ENCODE results near the gene RFLNA. TPM values are rescaled to one million over a fixed set of nuclear protein-coding genes. Genes with fewer than 3 reads are reported as not detected.

Gene RFLNA
- total and polyA plus RNA-seq, 2 experiments from 2014 or later: 3.9 to 20.4 TPM

GRCh38 chr12:124297389-124297788, 2.5 kb downstream of the RFLNA start:
- TF ChIP-seq NANOG (IDR thresholded peaks at IDR 0.05; ENCODE audit: borderline replicate concordance) (no peak), ETS1 (IDR thresholded peaks at IDR 0.05) (no peak), EZH2phosphoT487 (IDR thresholded peaks at IDR 0.05; ENCODE audit: unreplicated experiment) (no peak), ZNF331 (CRISPR knock-in tag; IDR thresholded peaks at IDR 0.05; ENCODE audit: low read depth) (no peak), POLR2AphosphoS5 (IDR thresholded peaks at IDR 0.05; ENCODE audit: low read depth) (no peak), REST (IDR thresholded peaks at IDR 0.05; ENCODE audit: unreplicated experiment) (no peak), CREB1 (CRISPR knock-in tag; IDR thresholded peaks at IDR 0.05; ENCODE audit: low read depth) (no peak), ZNF114 (CRISPR knock-in tag; IDR thresholded peaks at IDR 0.05) (no peak), STAT1 (IDR thresholded peaks at IDR 0.05; ENCODE audit: unreplicated experiment) (no peak), EZH2 (IDR thresholded peaks at IDR 0.05; ENCODE audit: low read depth, unreplicated experiment) (no peak), JUNB (IDR thresholded peaks at IDR 0.05; ENCODE audit: unreplicated experiment) (no peak), CTCF (conservative IDR thresholded peaks at IDR 0.05; ENCODE audit: low read depth in 2 of 2) (no peak), ZNF462 (CRISPR knock-in tag; IDR thresholded peaks at IDR 0.05) (no peak)
- Histone ChIP-seq H3K9me2 (ENCODE audit: insufficient read depth) (no peaks in the 10 kb centered on the region), H3K4me1 (ENCODE audit: insufficient read depth) (peaks cover 33% of the 10 kb centered on the region), H3K79me2 (replicated peaks; ENCODE audit: insufficient read depth) (peaks cover 23% of the 10 kb centered on the region), H3K27ac (ENCODE audit: low read depth) (no peak overlapping the region), H3K27me3 (ENCODE audit: insufficient read depth) (peaks cover 29% of the 10 kb centered on the region), H3K4me2 (peak overlapping the region; percentile 92; the same call in 1 of the 2 replicates), H3K36me3 (ENCODE audit: insufficient read depth) (no peaks in the 10 kb centered on the region), H3K4me3 (peak overlapping the region; percentile 66; the same call in 1 of the 2 replicates), H2AFZ (no peak overlapping the region), H3F3A (replicated peaks; ENCODE audit: low read depth) (peaks cover 8% of the 10 kb centered on the region; the same call in 1 of the 2 replicates), H4K20me1 (replicated peaks; ENCODE audit: insufficient read depth) (no peaks in the 10 kb centered on the region; the same call in 1 of the 2 replicates)
- ATAC-seq: no peak
- Mint-ChIP-seq H3K27me3 (ENCODE audit: insufficient read depth, low read depth, poor library complexity) (peaks cover 31% of the 10 kb centered on the region), H3K27ac (no peak overlapping the region), H3K4me3 (peak overlapping the region; percentile 36; the same call in 1 of the 3 replicates), H3K9me3 (no peaks in the 10 kb centered on the region), H3K4me1 (peaks cover 42% of the 10 kb centered on the region), H3K36me3 (ENCODE audit: low read depth) (peaks cover 4% of the 10 kb centered on the region)
- no peak for DNase-seq (ENCODE audit: low spot score)

Measured in GM23338 (cell line).